GM12878 (cell line): Measurements from ENCODE around the gene CCNL1. TPM values are rescaled to one million over a fixed set of nuclear protein-coding genes. Genes with fewer than 3 reads are reported as not detected.

ENCODE experiments used
- ATAC-seq: fragments of 200-7000 bp; cut with Tn5 transposase; 3 replicates; pipeline ENCODE4 v1.9.1; 2020; ENCODE audit warnings: mild to moderate bottlenecking, moderate library complexity
- BruUV-seq: library from RNA; stranded (reverse); fragments of 400-500 nt; replicated peaks from 2 replicates; lab custom pipeline; 2021; lab: Mats Ljungman, UMichigan
- CTCF ChIA-PET: fragments of 300-600 bp; sonication (Branson Sonifier 250); formaldehyde crosslinking; extraction: SDS; loops from one replicate; lab custom pipeline; 2021; ENCODE audit warnings: inconsistent platforms; lab: Yijun Ruan, JAX
- POLR2A ChIA-PET: fragments of 350-600 bp; formaldehyde crosslinking; extraction: SDS; loops from one replicate; lab custom pipeline; 2021; ENCODE audit warnings: inconsistent platforms; lab: Charles Lee
- RAD21 ChIA-PET: fragments of 300-600 bp; sonication (Branson Sonifier 250); formaldehyde crosslinking; loops from one replicate; lab custom pipeline; 2023; ENCODE audit warnings: antibody characterized with exemption; ENCODE audit not compliant: unreplicated experiment; lab: Charles Lee
- SMC1A ChIA-PET: fragments of 300-600 bp; sonication (Branson Sonifier 250); formaldehyde crosslinking; loops from one replicate; lab custom pipeline; 2023; ENCODE audit not compliant: unreplicated experiment, uncharacterized antibody; lab: Charles Lee
- DNase-seq: peaks from one replicate; pipeline ENCODE4 v3.0.0-alpha.2; 2011; ENCODE audit warnings: low read depth, low spot score
- FAIRE-seq: peaks from 3 replicates; lab custom pipeline; 2011; peaks lifted over from hg19 to GRCh38; lab: Jason Lieb, UNC
- H2AFZ ChIP-seq: 2 replicates; pipeline ENCODE4 v1.6.0; 2011; ENCODE audit warnings: low read depth, low read length, control low read depth; ENCODE audit not compliant: control insufficient read depth
- H3K27ac ChIP-seq: 2 replicates; pipeline ENCODE4 v1.5.1; 2011; ENCODE audit warnings: control low read depth; ENCODE audit not compliant: control insufficient read depth, insufficient read depth
- H3K27me3 ChIP-seq, 2 experiments: replicated peaks in 1 of 2; 2 replicates each; pipeline versions ENCODE4 v1.6.0 to v1.6.1; 2011; ENCODE audit warnings: low read length in 1 of 2; ENCODE audit not compliant: control insufficient read depth in 2 of 2, insufficient read depth in 2 of 2
- H3K36me3 ChIP-seq, 2 experiments: 2 replicates each; pipeline ENCODE4 v1.5.1; 2011; ENCODE audit warnings: low read length in 1 of 2; ENCODE audit not compliant: control insufficient read depth in 2 of 2, insufficient read depth in 2 of 2
- H3K4me1 ChIP-seq: 2 replicates; pipeline ENCODE4 v1.6.1; 2011; ENCODE audit warnings: mild to moderate bottlenecking, low read length, moderate library complexity, mixed read lengths; ENCODE audit not compliant: control insufficient read depth, insufficient read depth
- H3K4me2 ChIP-seq: 2 replicates; pipeline ENCODE4 v1.6.0; 2011; ENCODE audit warnings: control low read depth; ENCODE audit not compliant: control insufficient read depth, insufficient read depth
- H3K4me3 ChIP-seq: fragments of 200-600 bp; sonication (generic); 2 replicates; pipeline ENCODE4 v1.5.1; 2016
- H3K79me2 ChIP-seq: 2 replicates; pipeline ENCODE4 v1.6.0; 2011; ENCODE audit warnings: low read length; ENCODE audit not compliant: control insufficient read depth, insufficient read depth
- H3K9ac ChIP-seq: 2 replicates; pipeline ENCODE4 v1.8.0; 2011; ENCODE audit warnings: low read length, control low read depth, mixed read lengths; ENCODE audit not compliant: control insufficient read depth, insufficient read depth
- H3K9me3 ChIP-seq: replicated peaks from 3 replicates; pipeline ENCODE4 v1.5.1; 2011; ENCODE audit warnings: mild to moderate bottlenecking, low read length; ENCODE audit not compliant: control insufficient read depth, insufficient read depth
- H4K20me1 ChIP-seq: 2 replicates; pipeline ENCODE4 v1.6.0; 2011; ENCODE audit not compliant: control insufficient read depth, insufficient read depth
- BMI1 ChIP-seq: fragments of 450-650 bp; IDR thresholded peaks from 2 replicates; pipeline ENCODE4 v1.6.1; 2016; ENCODE audit warnings: mild to moderate bottlenecking, moderate library complexity, borderline replicate concordance
- BRCA1 ChIP-seq: IDR thresholded peaks from 2 replicates; pipeline ENCODE4 v1.6.1; 2011; ENCODE audit warnings: low read depth, low read length, improper control_type of control experiment
- CBX5 ChIP-seq: sonication (generic); IDR thresholded peaks from 2 replicates; pipeline ENCODE4 v1.6.1; 2016; ENCODE audit warnings: low read depth, moderate library complexity, mild to moderate bottlenecking, inconsistent platforms
- CEBPB ChIP-seq, 2 experiments: fragments of 150-350 bp in 1 of 2; IDR thresholded peaks; 2 replicates each; pipeline ENCODE4 v1.6.1; 2012 to 2014; ENCODE audit warnings: low read depth in 2 of 2, low read length in 2 of 2, borderline replicate concordance in 1 of 2, inconsistent platforms in 1 of 2
- CHD4 ChIP-seq: fragments of 200-600 bp; sonication (generic); IDR thresholded peaks from 2 replicates; pipeline ENCODE4 v1.6.1; 2016; ENCODE audit warnings: mild to moderate bottlenecking
- EP300 ChIP-seq, 2 experiments: fragments of 150-350 bp in 1 of 2; IDR thresholded peaks; 2 replicates each; pipeline ENCODE4 v1.6.1; 2011 to 2012; ENCODE audit warnings: low read depth in 2 of 2, low read length in 2 of 2, borderline replicate concordance in 1 of 2, improper control_type of control experiment in 1 of 2, inconsistent platforms in 1 of 2; ENCODE audit not compliant: control insufficient read depth in 1 of 2
- HCFC1 ChIP-seq: fragments of 150-350 bp; IDR thresholded peaks from 2 replicates; pipeline ENCODE4 v1.6.1; 2014; ENCODE audit warnings: low read length
- KDM1A ChIP-seq: fragments of 200-600 bp; sonication (generic); IDR thresholded peaks from 2 replicates; pipeline ENCODE4 v1.6.1; 2016; ENCODE audit warnings: borderline replicate concordance
- MYB ChIP-seq: fragments of 150-350 bp; IDR thresholded peaks from 2 replicates; pipeline ENCODE4 v1.6.1; 2014; ENCODE audit warnings: mild to moderate bottlenecking, low read depth, low read length, borderline replicate concordance
- NFYB ChIP-seq: IDR thresholded peaks from 2 replicates; pipeline ENCODE4 v1.6.1; 2011; ENCODE audit warnings: low read depth, mild to moderate bottlenecking, low read length, improper control_type of control experiment, moderate library complexity; ENCODE audit not compliant: insufficient read depth
- NRF1 ChIP-seq: conservative IDR thresholded peaks from 2 replicates; pipeline ENCODE4 v1.6.1; 2011; ENCODE audit warnings: mild to moderate bottlenecking, low read depth, low read length, improper control_type of control experiment
- RBBP5 ChIP-seq: fragments of 200-600 bp; sonication (generic); conservative IDR thresholded peaks from 2 replicates; pipeline ENCODE4 v1.6.1; 2016
- RFX5 ChIP-seq: IDR thresholded peaks from 2 replicates; pipeline ENCODE4 v1.6.1; 2011; ENCODE audit warnings: low read depth, low read length, improper control_type of control experiment
- SP1 ChIP-seq: IDR thresholded peaks from one replicate; pipeline ENCODE4 v1.6.1; 2011; ENCODE audit warnings: low read depth, low read length
- SREBF2 ChIP-seq: IDR thresholded peaks from 2 replicates; pipeline ENCODE4 v1.6.1; 2012; ENCODE audit warnings: mild to moderate bottlenecking, low read length
- SUZ12 ChIP-seq: fragments of 200-600 bp; sonication (generic); IDR thresholded peaks from one replicate; pipeline ENCODE4 v1.6.1; 2018; ENCODE audit warnings: antibody characterized with exemption, mild to moderate bottlenecking; ENCODE audit not compliant: unreplicated experiment
- WGBS: methylation state at CpG from one replicate; pipeline ENCODE4 v1.1.6; 2016; ENCODE audit warnings: low lambda C conversion rate; ENCODE audit not compliant: insufficient replicate concordance, insufficient coverage; ENCODE audit errors: missing lambda C conversion rate; 5-methylcytosine and 5-hydroxymethylcytosine counted together
- in situ Hi-C: fragments of 300-500 bp; cut with MboI; formaldehyde crosslinking; loops from 9 replicates; pipeline ENCODE4 v1.14.3; 2018; ENCODE audit warnings: mixed read lengths
- intact Hi-C: fragments of 100-400 bp; cut with micrococcal nuclease; formaldehyde crosslinking; loops from one replicate; pipeline ENCODE4 v1.14.2; 2022; ENCODE audit not compliant: unreplicated experiment
- polyA plus RNA-seq, 11 experiments: library from polyadenylated mRNA; depleted of rRNA in 4 of 11; unstranded in 6 of 11; stranded (reverse) in 5 of 11; fragments of >200 nt; fragmentation: Nextera tagmentation in 4 of 11; fragmentation: Illumina TruSeq in 1 of 11; extraction: Ambion mirVana in 4 of 11; extraction: Trizol in 1 of 11; gene quantifications; 1 replicate in 1 of 11; 2 replicates in 10 of 11; pipeline versions ENCODE4 v1.2.1 to v1.2.3, GENCODE V29; 2011 to 2016; ENCODE audit warnings: inconsistent platforms in 2 of 11, missing spikeins in 2 of 11, low read depth in 1 of 11
- total RNA-seq, 4 experiments: library from RNA; depleted of rRNA in 3 of 4; stranded (reverse); fragments of >200 nt in 3 of 4; fragmentation: Illumina TruSeq in 1 of 4; extraction: Trizol in 1 of 4; gene quantifications; 2 replicates each; pipeline versions ENCODE4 v1.2.1 to v1.2.3, GENCODE V29; 2013 to 2021
- TF ChIP-seq, protein P1 (sequence below): IDR thresholded peaks from 2 replicates; pipeline ENCODE4 v1.6.1; 2011; ENCODE audit warnings: mild to moderate bottlenecking, low read depth, low read length, moderate library complexity; ENCODE audit not compliant: insufficient replicate concordance
- TF ChIP-seq, protein P2 (sequence below): fragments of 450-650 bp; IDR thresholded peaks from 2 replicates; pipeline ENCODE4 v1.6.1; 2017; ENCODE audit warnings: mild to moderate bottlenecking

Gene CCNL1
- total and polyA plus RNA-seq, 10 of the 15 experiments (the other 5 are each of a cell fraction or from before 2014, with no cell fraction given): 22.2 to 174 (median 115) TPM

DNA sequence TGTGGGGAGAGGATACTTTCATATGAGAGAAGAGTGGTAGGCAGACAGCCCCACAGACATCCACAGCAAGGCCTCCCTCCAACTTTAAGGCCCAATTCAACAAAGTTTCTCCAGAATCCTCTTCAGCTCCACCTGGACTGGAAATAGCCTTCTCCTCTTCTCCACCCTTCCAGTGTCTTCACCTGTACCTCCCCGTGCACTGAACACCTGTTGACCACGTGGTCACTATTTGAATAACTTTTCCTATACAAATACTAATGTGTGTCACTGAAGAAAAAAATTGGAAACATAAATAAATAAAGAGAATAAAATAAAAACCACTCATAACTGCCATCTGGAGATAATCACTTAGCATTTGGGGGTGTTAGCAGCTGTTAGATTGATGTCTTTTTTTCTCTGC, 52.9 kb downstream of the CCNL1 start (continued):
- TF ChIP-seq NFYB: no peak
- TF ChIP-seq HCFC1: no peak
- no peak for TF ChIP-seq CBX5
- TF ChIP-seq BRCA1: no peak
- no peak for TF ChIP-seq SREBF2
- no peak for TF ChIP-seq CHD4
- TF ChIP-seq, protein P1, sequence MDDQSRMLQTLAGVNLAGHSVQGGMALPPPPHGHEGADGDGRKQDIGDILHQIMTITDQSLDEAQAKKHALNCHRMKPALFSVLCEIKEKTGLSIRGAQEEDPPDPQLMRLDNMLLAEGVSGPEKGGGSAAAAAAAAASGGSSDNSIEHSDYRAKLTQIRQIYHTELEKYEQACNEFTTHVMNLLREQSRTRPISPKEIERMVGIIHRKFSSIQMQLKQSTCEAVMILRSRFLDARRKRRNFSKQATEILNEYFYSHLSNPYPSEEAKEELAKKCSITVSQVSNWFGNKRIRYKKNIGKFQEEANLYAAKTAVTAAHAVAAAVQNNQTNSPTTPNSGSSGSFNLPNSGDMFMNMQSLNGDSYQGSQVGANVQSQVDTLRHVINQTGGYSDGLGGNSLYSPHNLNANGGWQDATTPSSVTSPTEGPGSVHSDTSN: no peak
- no peak for TF ChIP-seq SUZ12
- no peak for TF ChIP-seq RBBP5

DNA sequence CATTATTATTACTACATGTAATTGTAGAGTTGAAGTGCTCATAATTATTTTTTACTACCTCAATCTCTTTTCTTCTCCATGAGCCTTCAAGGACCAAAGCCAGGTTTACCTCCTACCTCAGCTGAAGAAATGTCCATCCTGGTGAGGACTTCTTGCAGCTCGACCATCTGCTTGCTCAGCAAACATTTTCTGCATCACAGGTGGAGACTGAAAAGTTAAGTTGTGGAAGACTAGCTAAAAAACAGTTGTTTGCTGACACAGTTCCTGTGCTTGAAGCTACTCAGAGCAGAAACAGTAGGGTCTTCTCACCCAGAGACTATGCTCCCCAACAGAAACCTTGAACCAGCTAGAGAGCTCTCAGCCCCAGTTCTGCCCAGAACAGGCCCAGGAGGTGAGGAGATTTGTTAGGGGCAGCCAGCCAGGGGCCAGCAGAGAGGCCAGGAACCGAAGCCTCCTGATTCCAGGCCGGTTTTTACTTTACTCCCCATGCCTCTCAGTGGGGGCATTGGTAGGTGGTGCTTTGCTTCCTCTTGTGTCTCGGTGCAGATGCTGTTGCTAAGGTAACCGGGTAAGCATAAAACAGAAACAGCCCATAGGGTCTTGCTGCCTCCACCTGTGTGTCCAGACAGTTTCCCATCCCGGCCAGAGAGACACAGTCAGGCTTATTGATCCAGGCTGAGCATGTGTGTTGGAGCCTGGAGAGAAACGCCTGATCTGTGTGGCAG, 54.9 kb downstream of the CCNL1 start:
- TF ChIP-seq RFX5 (0 out of 2 replicates have a peak, but pooled peaks have one; percentile 24), SP1 (peak; percentile 86), MYB (no peak), EP300 (IDR thresholded peaks at IDR 0.05; ENCODE audit: borderline replicate concordance in 1 of 2, control insufficient read depth in 1 of 2, low read depth in 2 of 2, low read length in 2 of 2) (no peak), NRF1 (no peak), KDM1A (no peak), BMI1 (peak; percentile 78), CEBPB (IDR thresholded peaks at IDR 0.05; ENCODE audit: borderline replicate concordance in 1 of 2, low read depth in 2 of 2, low read length in 2 of 2) (no peak)
- TF ChIP-seq, protein P2, sequence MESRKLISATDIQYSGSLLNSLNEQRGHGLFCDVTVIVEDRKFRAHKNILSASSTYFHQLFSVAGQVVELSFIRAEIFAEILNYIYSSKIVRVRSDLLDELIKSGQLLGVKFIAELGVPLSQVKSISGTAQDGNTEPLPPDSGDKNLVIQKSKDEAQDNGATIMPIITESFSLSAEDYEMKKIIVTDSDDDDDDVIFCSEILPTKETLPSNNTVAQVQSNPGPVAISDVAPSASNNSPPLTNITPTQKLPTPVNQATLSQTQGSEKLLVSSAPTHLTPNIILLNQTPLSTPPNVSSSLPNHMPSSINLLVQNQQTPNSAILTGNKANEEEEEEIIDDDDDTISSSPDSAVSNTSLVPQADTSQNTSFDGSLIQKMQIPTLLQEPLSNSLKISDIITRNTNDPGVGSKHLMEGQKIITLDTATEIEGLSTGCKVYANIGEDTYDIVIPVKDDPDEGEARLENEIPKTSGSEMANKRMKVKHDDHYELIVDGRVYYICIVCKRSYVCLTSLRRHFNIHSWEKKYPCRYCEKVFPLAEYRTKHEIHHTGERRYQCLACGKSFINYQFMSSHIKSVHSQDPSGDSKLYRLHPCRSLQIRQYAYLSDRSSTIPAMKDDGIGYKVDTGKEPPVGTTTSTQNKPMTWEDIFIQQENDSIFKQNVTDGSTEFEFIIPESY: no peak
- no peaks in the 10 kb centered on the region for H3K36me3 ChIP-seq
- no peak overlapping the region for H3K9ac ChIP-seq
- peak overlapping the region; percentile 48 for H2AFZ ChIP-seq
- POLR2A ChIA-PET: interaction anchor here (0.6 to 4.9 kb wide), 2 partner anchors 14 to 23 kb away, joined by 3 to 84 read pairs; no protein-coding TSS in a partner anchor
- H3K4me3 ChIP-seq: no peak overlapping the region
- DNase-seq (no peak), FAIRE-seq (no peak), ATAC-seq (peak; percentile 71)
- no peaks in the 10 kb centered on the region for H3K9me3 ChIP-seq
- H3K27ac ChIP-seq: peak overlapping the region; percentile 63; the same call in 1 of the 2 replicates
- WGBS: 23% methylated on average over 7 of the region's 7 CpGs
- intact Hi-C loops: no loop called here
- CTCF ChIA-PET: interaction anchor here (0.5 to 50.9 kb wide), 4 partner anchors 18 to 562 kb away, joined by 3 to 939 read pairs (median 74); no protein-coding TSS in a partner anchor
- H3K4me1 ChIP-seq: peaks cover 31% of the 10 kb centered on the region
- in situ Hi-C loops: no loop called here
- RAD21 ChIA-PET: interaction anchor here (1.4 to 8.8 kb wide), 7 partner anchors 9 to 50 kb away, joined by 3 to 119 read pairs (median 6); no protein-coding TSS in a partner anchor
- SMC1A ChIA-PET: interaction anchor here (1.1 to 15.3 kb wide), 6 partner anchors 11 to 32 kb away, joined by 3 to 234 read pairs (median 20); no protein-coding TSS in a partner anchor
- peak overlapping the region; percentile 41 for H3K4me2 ChIP-seq
- H4K20me1 ChIP-seq: no peaks in the 10 kb centered on the region
- BruUV-seq: no TSS peak
- H3K27me3 ChIP-seq: no peaks in the 10 kb centered on the region
- no peaks in the 10 kb centered on the region for H3K79me2 ChIP-seq
